Activated CD4-positive, alpha-beta memory T cell treated with anti-CD3 and anti-CD28 coated beads, Interleukin-2, amount 10 ng/mL, durations not matched to agents 7 days and 5 days (primary cell): Measurements from ENCODE around the gene NRIP3. TPM values are rescaled to one million over a fixed set of nuclear protein-coding genes. Genes with fewer than 3 reads are reported as not detected.

Experiments
- CTCF ChIA-PET: fragments of 350-600 bp; sonication (Branson Sonifier 250); formaldehyde crosslinking; loops from one replicate; lab custom pipeline; 2021; ENCODE audit warnings: antibody characterized with exemption, inconsistent platforms; lab: Charles Lee
- POLR2A ChIA-PET: fragments of 350-600 bp; sonication (Branson Sonifier 250); formaldehyde crosslinking; loops from one replicate; lab custom pipeline; 2021; ENCODE audit warnings: antibody characterized with exemption; lab: Charles Lee
- DNase-seq: peaks from one replicate; pipeline ENCODE4 v3.0.0-alpha.2; 2020
- H3K27ac Mint-ChIP-seq: one replicate; pipeline ENCODE4 v1.8.0; 2021; ENCODE audit warnings: mild to moderate bottlenecking, mixed read lengths
- H3K27me3 Mint-ChIP-seq: one replicate; pipeline ENCODE4 v1.8.0; 2021; ENCODE audit warnings: mixed read lengths
- H3K36me3 Mint-ChIP-seq: one replicate; pipeline ENCODE4 v1.8.0; 2021; ENCODE audit warnings: low read depth, mixed read lengths
- H3K4me1 Mint-ChIP-seq: one replicate; pipeline ENCODE4 v1.8.0; 2021; ENCODE audit warnings: mixed read lengths
- H3K4me3 Mint-ChIP-seq: one replicate; pipeline ENCODE4 v1.8.0; 2021; ENCODE audit warnings: mild to moderate bottlenecking, mixed read lengths
- H3K9me3 Mint-ChIP-seq: one replicate; pipeline ENCODE4 v1.8.0; 2021; ENCODE audit warnings: mixed read lengths
- total RNA-seq, 2 experiments: library from RNA; stranded (reverse); gene quantifications; one replicate each; pipeline ENCODE4 v1.2.3, GENCODE V29; 2021

The NRIP3 gene
- total RNA-seq, 2 experiments from 2014 or later, result 1.9 to 2.4 TPM

DNA sequence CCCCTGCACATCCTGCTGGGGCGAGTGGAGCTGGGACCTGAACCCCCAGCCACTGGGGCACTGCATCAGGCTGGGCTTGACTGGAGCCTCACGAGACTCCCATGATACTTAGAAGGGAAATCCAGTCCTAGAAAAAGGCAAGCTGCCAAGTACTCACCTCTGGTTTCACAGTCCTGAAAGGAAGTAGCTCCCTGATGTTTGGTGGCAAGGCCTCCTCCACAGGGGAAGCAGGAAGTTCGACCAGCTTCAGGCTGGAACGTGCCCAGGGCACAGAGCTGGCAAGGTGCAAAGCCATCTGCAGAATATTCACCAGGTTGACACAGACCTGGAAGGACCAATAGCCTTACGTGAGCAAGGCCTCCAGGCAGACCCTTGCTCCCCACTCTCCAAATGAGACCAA is 26.8 kb upstream of the NRIP3 start:
- peaks cover 9% of the 10 kb centered on the region for H3K27me3 Mint-ChIP-seq
- H3K9me3 Mint-ChIP-seq, result no peaks in the 10 kb centered on the region
- H3K4me1 Mint-ChIP-seq, result no peaks in the 10 kb centered on the region
- no peaks in the 10 kb centered on the region for H3K36me3 Mint-ChIP-seq
- no peak overlapping the region for H3K27ac Mint-ChIP-seq
- no peak overlapping the region for H3K4me3 Mint-ChIP-seq
- no peak for DNase-seq
- ChIA-PET POLR2A (no interaction called here), CTCF (interaction anchor here (0.6 to 1.3 kb wide), 2 partner anchors 12 to 209 kb away, joined by 3 read pairs; no protein-coding TSS in a partner anchor)

DNA sequence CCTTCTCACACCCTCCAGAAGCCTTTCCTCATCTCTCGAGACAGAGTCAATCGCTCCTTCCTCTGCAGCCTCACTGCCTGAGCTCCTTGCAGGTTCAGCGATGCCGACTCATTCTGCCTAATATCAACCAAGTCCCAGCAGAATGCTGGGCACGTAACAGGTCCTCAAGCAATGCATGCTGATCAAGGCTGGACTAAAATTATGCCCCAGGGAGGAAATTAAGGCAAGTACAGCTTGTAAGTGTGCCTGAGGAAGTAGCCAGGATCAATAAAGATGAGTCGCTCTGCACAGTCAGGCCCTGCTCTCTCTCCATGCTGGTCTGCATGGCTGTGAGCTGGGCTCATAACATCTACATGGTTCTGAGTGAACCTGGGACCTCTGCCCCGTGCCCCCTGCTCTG is 25.6 kb upstream of the NRIP3 start:
- CTCF ChIA-PET, result interaction anchor here (1.9 kb wide), 1 partner anchor 108 kb away, joined by 7 read pairs; no protein-coding TSS in a partner anchor
- Mint-ChIP-seq H3K9me3 (no peaks in the 10 kb centered on the region), H3K36me3 (no peaks in the 10 kb centered on the region), H3K4me1 (no peaks in the 10 kb centered on the region), H3K27ac (no peak overlapping the region), H3K4me3 (no peak overlapping the region), H3K27me3 (peaks cover 13% of the 10 kb centered on the region)
- POLR2A ChIA-PET, result interaction anchor here (1.0 kb wide), 1 partner anchor 14 kb away, joined by 3 read pairs; no protein-coding TSS in a partner anchor
- no peak for DNase-seq

DNA sequence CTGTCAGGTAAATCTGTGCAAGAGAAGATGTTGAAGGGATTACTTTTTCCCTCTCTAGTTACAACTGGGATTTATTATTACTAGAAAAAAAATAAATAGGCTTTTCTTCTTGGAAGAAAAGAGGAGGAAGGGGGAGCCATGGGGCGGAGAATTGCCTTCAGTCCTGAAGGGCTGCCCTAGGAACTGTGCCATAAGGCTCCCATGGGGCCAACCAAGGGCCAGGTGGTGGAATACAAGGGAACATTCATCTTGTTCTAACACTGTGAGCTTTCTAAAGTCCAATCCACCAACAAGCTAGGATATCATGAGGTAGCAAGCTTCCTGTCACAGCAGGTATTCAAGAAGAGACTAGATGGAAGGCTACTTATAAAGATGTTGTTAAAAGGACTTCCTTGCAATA is 24.8 kb upstream of the NRIP3 start:
- ChIA-PET CTCF (interaction anchor here (1.4 to 1.9 kb wide), 4 partner anchors 11 to 109 kb away, joined by 4 to 7 read pairs (median 4); no protein-coding TSS in a partner anchor), POLR2A (interaction anchor here (1.0 kb wide), 1 partner anchor 13 kb away, joined by 3 read pairs; no protein-coding TSS in a partner anchor)
- H3K36me3 Mint-ChIP-seq, result no peaks in the 10 kb centered on the region
- peaks cover 11% of the 10 kb centered on the region for H3K27me3 Mint-ChIP-seq
- no peaks in the 10 kb centered on the region for H3K9me3 Mint-ChIP-seq
- no peaks in the 10 kb centered on the region for H3K4me1 Mint-ChIP-seq
- DNase-seq, result no peak
- H3K27ac Mint-ChIP-seq, result no peak overlapping the region
- H3K4me3 Mint-ChIP-seq, result no peak overlapping the region

DNA sequence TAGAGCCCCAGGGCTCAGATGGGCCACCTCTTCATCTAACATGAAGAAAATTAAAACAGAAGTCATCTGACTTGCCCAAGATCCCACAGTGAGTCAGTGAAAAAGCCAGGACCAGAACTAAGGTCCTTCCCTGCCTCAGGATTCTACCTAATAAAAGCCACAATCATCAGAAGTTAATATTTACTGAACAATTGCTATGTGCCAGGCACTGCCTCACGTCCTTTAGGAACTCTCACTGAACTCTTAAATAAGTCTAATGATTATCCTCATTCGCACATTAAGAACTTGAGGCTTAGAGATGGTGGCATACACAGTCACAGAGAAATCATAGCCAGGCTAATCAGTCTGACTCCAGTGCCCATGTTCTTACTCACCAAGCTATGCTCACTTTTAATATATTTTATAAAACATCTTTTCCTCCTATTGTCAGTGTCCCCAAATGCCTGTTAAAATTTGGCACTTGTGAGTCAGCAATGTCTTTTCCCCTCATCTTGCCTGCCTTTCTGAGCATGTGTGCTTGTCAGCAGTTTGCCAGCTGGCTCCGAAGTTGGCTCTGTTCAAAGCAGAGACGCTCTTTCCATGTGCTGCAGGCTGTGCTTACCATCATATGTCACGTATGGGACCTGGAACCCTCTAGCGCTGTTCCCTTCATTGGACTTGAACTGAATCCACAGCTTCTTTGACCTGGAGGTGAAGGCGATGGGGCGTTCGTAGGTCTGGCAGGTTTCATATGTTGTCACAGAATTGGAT is 21.5 kb upstream of the NRIP3 start:
- H3K27me3 Mint-ChIP-seq, result peaks cover 25% of the 10 kb centered on the region
- H3K4me3 Mint-ChIP-seq, result no peak overlapping the region
- H3K36me3 Mint-ChIP-seq, result no peaks in the 10 kb centered on the region
- POLR2A ChIA-PET, result no interaction called here
- no peak overlapping the region for H3K27ac Mint-ChIP-seq
- CTCF ChIA-PET, result interaction anchor here (1.1 to 1.8 kb wide), 2 partner anchors 9 to 113 kb away, joined by 3 to 7 read pairs; no protein-coding TSS in a partner anchor
- no peak for DNase-seq
- no peaks in the 10 kb centered on the region for H3K9me3 Mint-ChIP-seq
- H3K4me1 Mint-ChIP-seq, result peaks cover 5% of the 10 kb centered on the region

DNA sequence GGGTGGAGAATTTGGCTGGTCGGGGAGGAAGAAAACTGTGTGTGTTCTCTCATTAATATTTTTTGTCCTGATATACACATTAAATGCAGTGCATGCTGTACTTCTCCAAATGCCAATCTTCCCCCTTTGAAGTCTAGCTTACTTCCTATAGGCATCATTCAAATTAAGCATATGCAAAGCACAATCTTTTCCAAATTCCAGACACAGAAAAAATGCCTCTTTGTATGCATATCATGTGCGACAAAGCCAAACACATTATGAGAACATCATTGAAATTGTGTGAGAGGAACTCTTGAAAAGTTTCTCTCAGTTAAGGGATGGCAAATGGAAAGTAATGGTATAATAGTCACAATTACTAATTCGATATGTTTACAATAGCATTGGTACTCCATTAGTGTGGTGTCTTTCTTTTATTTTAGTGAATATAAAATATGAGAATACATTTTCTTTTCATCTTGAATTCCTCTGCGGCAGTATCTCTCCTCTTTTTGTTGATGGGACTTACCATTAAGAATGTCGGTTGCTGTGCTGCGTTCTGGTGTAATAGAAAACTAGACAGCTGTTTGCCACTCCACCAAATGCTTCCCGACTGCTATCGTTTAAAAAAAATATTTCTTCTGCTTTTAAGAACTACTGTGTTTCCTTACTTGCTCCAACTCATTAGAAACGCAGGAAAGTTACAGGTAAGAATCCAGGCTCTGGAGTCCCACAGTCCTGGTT is 19.3 kb upstream of the NRIP3 start:
- CTCF ChIA-PET, result interaction anchor here (0.5 to 1.6 kb wide), 4 partner anchors 8 to 1858 kb away, joined by 3 to 11 read pairs (median 4); no protein-coding TSS in a partner anchor
- POLR2A ChIA-PET, result no interaction called here
- Mint-ChIP-seq H3K4me3 (no peak overlapping the region), H3K4me1 (peaks cover 9% of the 10 kb centered on the region), H3K9me3 (no peaks in the 10 kb centered on the region), H3K27ac (no peak overlapping the region), H3K36me3 (no peaks in the 10 kb centered on the region), H3K27me3 (peaks cover 23% of the 10 kb centered on the region)
- no peak for DNase-seq

DNA sequence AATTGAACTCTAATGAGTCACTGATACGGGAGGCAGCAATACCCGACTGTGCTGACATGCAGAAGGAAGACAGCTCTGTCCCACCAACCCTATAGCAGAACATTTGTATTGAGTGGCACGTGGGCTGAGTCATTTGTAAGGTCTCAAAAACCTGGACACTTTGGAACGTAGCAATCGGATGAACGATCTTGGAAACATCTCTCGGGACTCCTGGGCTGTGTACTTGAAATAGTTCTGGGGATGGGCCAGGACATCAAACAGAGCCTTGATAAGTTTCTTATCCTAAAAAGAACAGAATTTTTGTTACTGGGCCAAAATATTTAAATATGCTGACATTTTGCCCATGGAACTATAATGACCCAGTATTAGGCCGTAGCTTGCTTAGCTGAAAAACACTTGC is 17.1 kb upstream of the NRIP3 start:
- Mint-ChIP-seq H3K4me3 (no peak overlapping the region), H3K27ac (no peak overlapping the region), H3K36me3 (no peaks in the 10 kb centered on the region), H3K9me3 (no peaks in the 10 kb centered on the region), H3K4me1 (peaks cover 28% of the 10 kb centered on the region), H3K27me3 (peaks cover 23% of the 10 kb centered on the region)
- POLR2A ChIA-PET, result no interaction called here
- CTCF ChIA-PET, result no interaction called here
- no peak for DNase-seq

DNA sequence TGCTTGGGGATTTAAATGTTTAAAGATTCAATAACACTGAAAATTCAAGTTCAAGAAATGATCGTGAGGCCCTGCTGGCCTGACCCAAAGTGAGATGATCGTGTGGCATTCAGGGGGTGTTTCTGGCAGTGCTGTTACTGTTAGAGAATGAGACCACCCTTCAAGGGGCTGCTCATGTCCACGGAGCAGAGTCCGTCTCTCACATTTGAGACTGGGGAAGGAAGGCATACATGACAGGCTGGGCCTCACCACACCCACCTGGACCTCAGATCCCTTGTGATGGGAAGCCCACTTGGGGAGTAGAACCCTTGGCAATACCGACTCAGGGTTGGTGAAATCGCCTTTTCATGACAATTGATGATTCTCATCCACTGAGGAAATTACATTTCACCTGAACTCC is 16.1 kb upstream of the NRIP3 start:
- DNase-seq, result no peak
- H3K36me3 Mint-ChIP-seq, result no peaks in the 10 kb centered on the region
- peaks cover 21% of the 10 kb centered on the region for H3K27me3 Mint-ChIP-seq
- POLR2A ChIA-PET, result no interaction called here
- H3K9me3 Mint-ChIP-seq, result no peaks in the 10 kb centered on the region
- CTCF ChIA-PET, result interaction anchor here (0.7 kb wide), 1 partner anchor 118 kb away, joined by 3 read pairs; no protein-coding TSS in a partner anchor
- no peak overlapping the region for H3K27ac Mint-ChIP-seq
- H3K4me3 Mint-ChIP-seq, result no peak overlapping the region
- H3K4me1 Mint-ChIP-seq, result peaks cover 29% of the 10 kb centered on the region

DNA sequence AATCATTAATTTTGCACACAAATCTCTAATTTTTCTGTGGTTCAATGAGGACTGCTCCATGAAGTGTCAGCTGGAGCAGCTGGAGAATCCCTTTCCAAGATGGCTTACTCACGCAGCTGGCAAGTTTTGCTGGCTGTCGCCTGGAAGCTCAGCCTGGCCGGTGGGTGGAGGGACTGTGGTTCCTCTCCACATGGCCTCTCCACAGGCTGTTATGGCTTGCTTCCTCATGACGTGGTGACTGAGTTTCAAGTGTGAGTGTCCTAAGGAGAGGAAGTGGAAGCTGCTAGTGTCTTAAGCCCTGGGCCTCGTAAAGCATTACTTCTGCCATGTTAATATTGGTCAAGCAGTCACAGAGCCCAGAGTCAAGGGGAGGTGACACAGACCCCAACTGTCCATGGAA is 14.0 kb upstream of the NRIP3 start:
- no peaks in the 10 kb centered on the region for H3K36me3 Mint-ChIP-seq
- DNase-seq, result no peak
- CTCF ChIA-PET, result interaction anchor here (0.8 to 8.3 kb wide), 7 partner anchors 10 to 489 kb away, joined by 3 to 149 read pairs (median 5); no protein-coding TSS in a partner anchor
- H3K27ac Mint-ChIP-seq, result no peak overlapping the region
- H3K4me3 Mint-ChIP-seq, result no peak overlapping the region
- no peaks in the 10 kb centered on the region for H3K9me3 Mint-ChIP-seq
- POLR2A ChIA-PET, result interaction anchor here (1.0 to 1.1 kb wide), 2 partner anchors 12 to 120 kb away, joined by 3 to 4 read pairs; no protein-coding TSS in a partner anchor
- H3K27me3 Mint-ChIP-seq, result peaks cover 14% of the 10 kb centered on the region
- H3K4me1 Mint-ChIP-seq, result peaks cover 29% of the 10 kb centered on the region

DNA sequence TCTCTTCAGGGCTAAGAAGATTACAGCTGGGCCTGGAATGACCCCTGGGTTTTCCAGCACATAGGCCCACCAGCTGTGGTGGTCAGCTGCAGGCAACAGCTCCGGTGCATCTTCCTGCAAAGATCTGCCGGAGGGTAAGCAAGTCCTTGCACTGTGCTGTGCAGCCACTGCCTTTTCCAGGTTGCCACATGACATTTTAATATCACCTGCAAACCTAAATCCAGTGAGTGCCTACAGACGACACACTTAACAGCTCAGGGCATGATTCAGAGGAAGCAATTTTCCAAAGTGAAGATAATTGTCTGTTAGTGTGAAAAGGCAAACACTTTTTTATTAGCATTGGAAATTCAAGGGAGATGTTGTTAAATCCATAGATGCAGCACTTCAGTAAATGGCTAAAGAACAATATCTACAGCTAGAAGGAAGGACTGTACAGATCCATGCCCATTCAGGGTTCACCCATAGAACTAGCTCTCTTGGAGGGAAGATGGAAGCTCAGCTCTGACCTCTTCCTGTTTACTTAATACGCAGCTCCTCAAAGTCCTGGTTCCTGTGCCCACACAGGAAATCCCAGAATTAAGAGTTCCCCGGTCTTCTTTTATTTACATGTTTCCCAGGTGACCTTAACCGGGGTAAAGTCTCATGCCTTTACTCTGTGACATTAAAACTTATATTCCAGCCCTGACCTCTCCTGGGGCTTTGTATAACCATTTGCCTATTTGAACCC is 13.3 kb upstream of the NRIP3 start:
- Mint-ChIP-seq H3K27ac (no peak overlapping the region), H3K27me3 (peaks cover 9% of the 10 kb centered on the region), H3K9me3 (no peaks in the 10 kb centered on the region), H3K36me3 (no peaks in the 10 kb centered on the region), H3K4me1 (peaks cover 24% of the 10 kb centered on the region), H3K4me3 (no peak overlapping the region)
- CTCF ChIA-PET, result interaction anchor here (0.8 to 8.3 kb wide), 12 partner anchors 11 to 490 kb away, joined by 3 to 149 read pairs (median 6); no protein-coding TSS in a partner anchor
- POLR2A ChIA-PET, result interaction anchor here (0.8 to 1.1 kb wide), 3 partner anchors 11 to 121 kb away, joined by 3 to 5 read pairs (median 4); partner anchors contain the start of gene TMEM9B
- DNase-seq, result no peak

DNA sequence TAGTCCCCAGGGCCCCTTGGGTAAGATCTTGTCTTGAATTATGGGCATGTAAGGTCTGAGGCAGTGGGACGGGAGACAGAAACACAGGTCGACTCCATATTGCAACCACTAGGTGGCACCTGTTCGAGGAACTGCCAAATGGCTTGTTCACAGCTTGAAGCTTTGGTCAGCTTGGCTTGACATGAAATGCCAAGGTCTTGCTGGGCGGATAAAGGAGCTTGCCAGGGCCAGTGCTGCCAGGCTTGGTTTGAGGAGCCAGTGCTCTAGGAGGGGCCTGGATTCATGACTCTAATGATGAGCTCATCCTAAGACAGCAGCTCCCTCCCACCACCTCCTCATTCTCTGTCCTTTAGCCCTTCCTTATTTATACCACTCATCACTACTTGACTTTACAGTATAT is 11.9 kb upstream of the NRIP3 start:
- DNase-seq, result peak; percentile 65
- ChIA-PET POLR2A (interaction anchor here (0.7 to 1.4 kb wide), 5 partner anchors 13 to 445 kb away, joined by 3 to 9 read pairs (median 3); partner anchors contain the start of gene ZNF143), CTCF (interaction anchor here (0.6 to 8.3 kb wide), 32 partner anchors 8 to 742 kb away, joined by 3 to 149 read pairs (median 4); partner anchors contain the start of genes NRIP3 and TMEM9B)
- H3K9me3 Mint-ChIP-seq, result no peaks in the 10 kb centered on the region
- H3K4me1 Mint-ChIP-seq, result peaks cover 24% of the 10 kb centered on the region
- H3K27ac Mint-ChIP-seq, result no peak overlapping the region
- no peak overlapping the region for H3K4me3 Mint-ChIP-seq
- H3K36me3 Mint-ChIP-seq, result no peaks in the 10 kb centered on the region
- H3K27me3 Mint-ChIP-seq, result peaks cover 14% of the 10 kb centered on the region

DNA sequence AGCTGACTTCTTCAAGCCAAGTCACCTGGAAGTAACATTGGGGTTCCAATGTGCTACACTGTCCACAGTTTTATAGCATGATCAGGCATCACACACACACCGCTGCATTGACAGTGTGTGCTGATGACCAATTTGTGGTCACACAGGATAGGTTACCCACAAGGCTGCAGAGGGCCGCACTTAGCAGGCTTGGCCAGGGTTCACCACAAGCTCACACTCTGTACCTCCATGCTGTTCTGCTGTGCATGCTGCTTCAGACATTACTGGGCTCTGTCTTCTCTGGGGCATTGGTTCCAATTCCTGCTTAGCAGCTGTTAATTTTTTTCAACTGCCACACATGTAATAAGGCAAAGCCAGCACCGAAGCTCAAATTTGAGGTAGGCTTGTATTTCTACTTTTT is 11.0 kb upstream of the NRIP3 start:
- CTCF ChIA-PET, result interaction anchor here (0.8 to 8.3 kb wide), 14 partner anchors 9 to 743 kb away, joined by 3 to 149 read pairs (median 8); partner anchors contain the start of genes NRIP3 and TMEM9B
- H3K27me3 Mint-ChIP-seq, result peaks cover 14% of the 10 kb centered on the region
- H3K9me3 Mint-ChIP-seq, result no peaks in the 10 kb centered on the region
- no peaks in the 10 kb centered on the region for H3K36me3 Mint-ChIP-seq
- POLR2A ChIA-PET, result interaction anchor here (0.8 kb wide), 1 partner anchor 124 kb away, joined by 3 read pairs; no protein-coding TSS in a partner anchor
- no peak overlapping the region for H3K4me3 Mint-ChIP-seq
- peaks cover 24% of the 10 kb centered on the region for H3K4me1 Mint-ChIP-seq
- H3K27ac Mint-ChIP-seq, result no peak overlapping the region
- DNase-seq, result no peak

DNA sequence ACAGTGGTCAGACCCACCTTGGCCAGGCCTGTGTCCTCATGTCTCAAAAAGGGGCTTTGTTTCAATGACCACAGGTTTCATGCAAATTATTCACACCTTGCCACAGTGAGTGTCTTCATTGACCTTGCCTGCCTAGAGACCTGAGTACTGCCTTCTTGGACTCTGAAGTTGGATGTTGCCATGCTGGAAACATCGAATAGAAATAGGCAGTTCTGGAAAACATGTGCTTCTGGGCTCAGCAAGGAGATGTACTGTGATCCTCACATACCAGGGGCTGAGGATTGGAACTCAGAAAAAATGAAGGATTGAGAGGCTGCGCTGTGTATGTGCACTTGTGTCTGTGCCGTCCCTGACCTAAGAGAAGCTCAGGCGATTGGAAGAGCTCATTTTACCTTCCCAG is 9.6 kb upstream of the NRIP3 start:
- H3K27ac Mint-ChIP-seq, result no peak overlapping the region
- POLR2A ChIA-PET, result no interaction called here
- peaks cover 22% of the 10 kb centered on the region for H3K4me1 Mint-ChIP-seq
- CTCF ChIA-PET, result interaction anchor here (0.9 to 8.3 kb wide), 4 partner anchors 7 to 124 kb away, joined by 3 to 149 read pairs (median 16); no protein-coding TSS in a partner anchor
- no peak for DNase-seq
- H3K9me3 Mint-ChIP-seq, result no peaks in the 10 kb centered on the region
- H3K27me3 Mint-ChIP-seq, result peaks cover 19% of the 10 kb centered on the region
- no peak overlapping the region for H3K4me3 Mint-ChIP-seq
- no peaks in the 10 kb centered on the region for H3K36me3 Mint-ChIP-seq
